ENCODE results near the gene GRK6. TPM values are rescaled to one million over a fixed set of nuclear protein-coding genes. Genes with fewer than 3 reads are reported as not detected.

Gene GRK6
- polyA plus RNA-seq, 1 experiment: 37.7 TPM

- Histone ChIP-seq H3K27me3 (ENCODE audit: control insufficient read depth, insufficient read depth, low read length) (peaks cover 23% of the 10 kb centered on the region), H3K4me3 (ENCODE audit: low read depth, low read length) (no peak overlapping the region), H3K36me3 (ENCODE audit: control insufficient read depth, insufficient read depth, low read length) (no peaks in the 10 kb centered on the region)
- no peak for DNase-seq (ENCODE audit: low read depth)
- POLR2A ChIA-PET: no interaction called here
- CTCF ChIA-PET: interaction anchor here (0.8 to 9.6 kb wide), 9 partner anchors 11 to 77 kb away, joined by 3 to 217 read pairs (median 3); partner anchors contain the start of gene PRR7
- TF ChIP-seq, protein P1, sequence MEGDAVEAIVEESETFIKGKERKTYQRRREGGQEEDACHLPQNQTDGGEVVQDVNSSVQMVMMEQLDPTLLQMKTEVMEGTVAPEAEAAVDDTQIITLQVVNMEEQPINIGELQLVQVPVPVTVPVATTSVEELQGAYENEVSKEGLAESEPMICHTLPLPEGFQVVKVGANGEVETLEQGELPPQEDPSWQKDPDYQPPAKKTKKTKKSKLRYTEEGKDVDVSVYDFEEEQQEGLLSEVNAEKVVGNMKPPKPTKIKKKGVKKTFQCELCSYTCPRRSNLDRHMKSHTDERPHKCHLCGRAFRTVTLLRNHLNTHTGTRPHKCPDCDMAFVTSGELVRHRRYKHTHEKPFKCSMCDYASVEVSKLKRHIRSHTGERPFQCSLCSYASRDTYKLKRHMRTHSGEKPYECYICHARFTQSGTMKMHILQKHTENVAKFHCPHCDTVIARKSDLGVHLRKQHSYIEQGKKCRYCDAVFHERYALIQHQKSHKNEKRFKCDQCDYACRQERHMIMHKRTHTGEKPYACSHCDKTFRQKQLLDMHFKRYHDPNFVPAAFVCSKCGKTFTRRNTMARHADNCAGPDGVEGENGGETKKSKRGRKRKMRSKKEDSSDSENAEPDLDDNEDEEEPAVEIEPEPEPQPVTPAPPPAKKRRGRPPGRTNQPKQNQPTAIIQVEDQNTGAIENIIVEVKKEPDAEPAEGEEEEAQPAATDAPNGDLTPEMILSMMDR (IDR thresholded peaks at IDR 0.05; ENCODE audit: insufficient read depth, low read depth, low read length): no peak
Observed at GRCh38 chr5:177386542-177386941, 39.9 kb upstream of the GRK6 start.

GRCh38 chr5:177387405-177387804, 39.1 kb upstream of the GRK6 start:
- TF ChIP-seq, protein P1 (IDR thresholded peaks at IDR 0.05; ENCODE audit: insufficient read depth, low read depth, low read length): no peak
- ChIA-PET POLR2A (no interaction called here), CTCF (interaction anchor here (1.0 to 9.6 kb wide), 5 partner anchors 14 to 70 kb away, joined by 3 to 217 read pairs (median 3); partner anchors contain the start of gene PRR7)
- Histone ChIP-seq H3K27me3 (ENCODE audit: control insufficient read depth, insufficient read depth, low read length) (peaks cover 19% of the 10 kb centered on the region), H3K4me3 (ENCODE audit: low read depth, low read length) (no peak overlapping the region), H3K36me3 (ENCODE audit: control insufficient read depth, insufficient read depth, low read length) (no peaks in the 10 kb centered on the region)
- DNase-seq (ENCODE audit: low read depth): no peak

DNA sequence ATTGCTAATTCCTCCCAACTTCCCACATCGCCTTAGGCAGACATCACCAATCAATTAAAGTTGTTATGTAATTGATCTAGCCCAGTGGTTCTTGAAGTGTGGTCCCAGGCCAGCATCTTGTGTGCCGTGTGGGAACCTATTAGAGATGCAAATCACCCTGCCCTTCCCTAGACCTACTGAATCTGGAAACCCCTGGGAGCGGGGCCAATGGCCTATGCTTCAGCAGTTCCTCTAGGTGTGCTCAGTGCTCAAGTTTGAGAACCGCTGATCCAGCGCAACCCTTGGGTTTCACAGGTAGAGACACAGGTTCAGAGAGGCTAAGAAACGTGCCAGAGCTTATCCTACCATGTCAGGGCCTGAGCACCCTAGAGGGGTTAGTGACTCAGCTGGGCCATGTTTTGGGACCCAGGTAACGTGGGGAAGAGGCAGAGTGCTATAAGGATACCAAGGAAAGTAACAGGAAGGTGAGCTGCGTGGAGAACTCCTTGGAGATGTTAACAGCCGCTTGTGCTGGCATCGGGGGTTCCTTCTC, 37.9 kb upstream of the GRK6 start:
- CTCF ChIA-PET: interaction anchor here (1.1 to 9.6 kb wide), 12 partner anchors 11 to 276 kb away, joined by 3 to 217 read pairs (median 16); partner anchors contain the start of genes F12, PDLIM7, PFN3 and PRR7
- H3K4me3 ChIP-seq (ENCODE audit: low read depth, low read length): no peak overlapping the region

DNA sequence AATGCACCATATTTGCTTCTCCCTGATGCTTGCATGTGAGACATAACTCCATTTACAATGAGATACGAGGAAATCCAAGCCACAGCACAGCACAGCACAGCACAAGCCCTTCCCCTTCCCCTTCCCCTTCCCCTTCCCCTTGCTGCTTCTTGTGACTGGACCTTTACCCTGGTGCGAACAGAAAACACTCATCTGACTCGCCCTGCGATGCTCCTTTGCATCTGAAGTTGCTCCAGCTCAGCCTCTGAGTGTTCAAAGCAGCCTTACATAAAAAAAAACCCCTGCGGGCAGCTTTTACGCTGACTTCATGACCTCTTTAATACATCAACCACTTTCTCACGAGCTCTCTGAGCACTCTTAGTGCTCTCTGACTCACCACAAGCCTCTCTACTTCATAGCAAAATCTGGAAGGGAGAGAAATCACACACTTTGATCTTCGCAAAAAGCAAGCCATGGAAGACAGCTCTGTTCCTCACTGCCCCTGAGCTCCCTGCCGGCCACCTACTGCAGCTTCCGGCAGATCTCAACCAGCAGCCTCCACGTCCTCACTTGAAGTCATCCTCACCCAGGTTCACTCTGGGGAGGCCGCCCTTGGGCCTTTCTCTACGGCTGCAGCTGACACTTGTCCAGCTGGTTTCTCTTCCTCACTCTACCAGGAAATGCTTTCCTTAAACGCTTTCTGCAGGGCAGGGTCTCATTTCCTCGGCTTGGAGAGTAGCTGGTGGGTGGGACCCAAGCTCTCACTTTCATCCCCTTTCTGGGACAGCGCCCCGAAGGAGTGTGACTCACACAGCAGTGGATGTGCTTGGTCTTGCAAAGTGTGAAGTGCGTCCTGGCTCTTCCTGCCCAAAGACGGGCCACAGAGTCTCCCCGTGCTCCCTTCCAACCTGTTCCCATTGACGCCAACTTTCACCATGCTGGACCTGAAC, 37.0 kb upstream of the GRK6 start:
- peak; percentile 86 for DNase-seq (ENCODE audit: low read depth)
- TF ChIP-seq, protein P1 (IDR thresholded peaks at IDR 0.05; ENCODE audit: insufficient read depth, low read depth, low read length): 0 out of 2 replicates have a peak, but pooled peaks have one; percentile 11
- Histone ChIP-seq H3K36me3 (ENCODE audit: control insufficient read depth, insufficient read depth, low read length) (no peaks in the 10 kb centered on the region), H3K27me3 (ENCODE audit: control insufficient read depth, insufficient read depth, low read length) (peaks cover 14% of the 10 kb centered on the region), H3K4me3 (ENCODE audit: low read depth, low read length) (no peak overlapping the region)
- ChIA-PET POLR2A (interaction anchor here (0.8 kb wide), 1 partner anchor 108 kb away, joined by 3 read pairs; no protein-coding TSS in a partner anchor), CTCF (interaction anchor here (0.9 to 9.6 kb wide), 28 partner anchors 8 to 304 kb away, joined by 3 to 217 read pairs (median 4); partner anchors contain the start of genes F12, GRK6, PDLIM7 and PFN3)

More for the DNA sequence above, 37.9 kb upstream of the GRK6 start:
- Histone ChIP-seq H3K27me3 (ENCODE audit: control insufficient read depth, insufficient read depth, low read length) (peaks cover 15% of the 10 kb centered on the region), H3K36me3 (ENCODE audit: control insufficient read depth, insufficient read depth, low read length) (no peaks in the 10 kb centered on the region)
- POLR2A ChIA-PET: no interaction called here
- DNase-seq (ENCODE audit: low read depth): no peak
- TF ChIP-seq, protein P1 (IDR thresholded peaks at IDR 0.05; ENCODE audit: insufficient read depth, low read depth, low read length): no peak

Data from BJ (cell line).